ENCODE data around the gene MET.
"Not testable (repeated sequence)": the region's sequence is repeated elsewhere in the genome, so short reads cannot be mapped to it uniquely, and the experiment has no call there.

Gene MET

DNA sequence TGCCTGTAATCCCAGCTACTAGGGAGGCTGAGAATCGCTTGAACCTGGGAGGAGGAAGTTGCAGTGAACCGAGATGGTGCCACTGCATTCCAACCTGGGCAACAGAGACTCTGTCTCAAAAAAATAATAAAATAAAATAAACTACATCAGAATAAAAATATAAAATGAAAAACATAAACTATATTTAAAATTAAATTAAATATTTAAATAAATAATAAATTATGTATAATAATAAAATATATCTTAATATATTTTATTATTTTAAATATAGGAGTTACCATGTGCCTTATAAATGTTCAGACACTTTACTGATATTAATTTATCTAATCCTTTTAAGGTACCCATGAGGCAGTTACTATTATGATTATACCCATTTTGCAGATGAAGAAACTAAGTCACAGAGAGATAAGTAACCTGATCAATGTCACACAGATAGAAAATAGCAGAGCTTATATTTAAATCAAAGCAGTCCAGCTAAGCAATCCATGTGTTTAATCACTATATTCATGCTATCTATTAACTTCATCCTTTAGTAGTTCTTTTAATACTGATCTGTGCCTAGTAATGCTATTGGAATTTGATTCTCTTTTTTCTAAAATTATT, 30.3 kb upstream of the MET start:
- no peaks in the 10 kb centered on the region for H3K36me3 ChIP-seq (ENCODE audit: insufficient read depth, low read length)
- H3K4me1 ChIP-seq (ENCODE audit: control insufficient read depth, insufficient read depth, low read length) = no peaks in the 10 kb centered on the region
- H3K9me3 ChIP-seq (replicated peaks; ENCODE audit: low read length) = no peaks in the 10 kb centered on the region
- H3K4me3 ChIP-seq (ENCODE audit: low read length) = no peak overlapping the region
- no peak overlapping the region for H3K4me2 ChIP-seq (ENCODE audit: low read length)
- H3K9ac ChIP-seq (ENCODE audit: low read depth, low read length) = no peak overlapping the region
- no peaks in the 10 kb centered on the region for H3K27me3 ChIP-seq (ENCODE audit: control insufficient read depth, insufficient read depth, low read length)

DNA sequence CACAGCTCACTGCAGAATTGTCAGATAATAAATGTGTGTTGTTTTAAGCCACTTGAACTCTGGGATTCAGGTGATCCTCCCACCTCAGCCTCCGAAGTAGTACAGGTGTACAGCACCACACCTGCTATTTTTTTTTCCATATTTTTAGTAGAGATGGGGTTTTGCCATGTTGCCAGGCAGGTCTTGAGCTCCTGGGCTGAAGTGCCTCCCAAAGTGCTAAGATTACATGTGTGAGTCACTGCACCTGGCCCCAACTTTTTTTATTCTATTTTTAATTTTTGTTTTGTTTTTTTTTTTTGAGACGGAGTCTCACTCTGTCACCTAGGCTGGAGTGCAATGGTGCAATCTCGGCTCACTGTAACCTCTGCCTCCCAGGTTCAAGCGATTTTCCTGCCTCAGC, 28.8 kb upstream of the MET start:
- H3K9ac ChIP-seq (ENCODE audit: low read depth, low read length); H3K9me3 ChIP-seq (replicated peaks; ENCODE audit: low read length); H3K27me3 ChIP-seq (ENCODE audit: control insufficient read depth, insufficient read depth, low read length); H3K4me2 ChIP-seq (ENCODE audit: low read length); H3K4me3 ChIP-seq (ENCODE audit: low read length); H3K4me1 ChIP-seq (ENCODE audit: control insufficient read depth, insufficient read depth, low read length); H3K36me3 ChIP-seq (ENCODE audit: insufficient read depth, low read length): not testable (repeated sequence)

DNA sequence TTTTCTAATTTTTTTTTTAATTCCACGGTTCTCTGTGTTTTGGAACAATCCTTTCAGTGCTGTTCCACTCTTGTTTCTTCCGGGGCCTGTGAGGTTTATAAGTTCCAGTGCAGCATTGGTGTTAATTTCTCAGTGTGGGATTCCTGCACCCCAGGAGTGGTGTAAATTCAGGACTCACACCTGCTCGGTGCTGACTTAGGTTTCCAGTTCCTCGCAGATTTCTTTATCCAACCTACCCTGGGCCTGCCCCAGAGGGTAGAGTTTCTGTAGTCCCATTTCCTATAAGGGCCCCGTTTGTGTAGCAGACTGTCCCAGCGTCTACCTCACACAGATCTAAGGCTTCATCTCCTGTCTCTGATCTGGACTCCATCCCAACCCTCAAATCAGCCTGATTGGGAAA, 27.4 kb upstream of the MET start:
- Histone ChIP-seq H3K9ac (ENCODE audit: low read depth, low read length) (no peak overlapping the region), H3K4me1 (ENCODE audit: control insufficient read depth, insufficient read depth, low read length) (no peaks in the 10 kb centered on the region), H3K27me3 (ENCODE audit: control insufficient read depth, insufficient read depth, low read length) (no peaks in the 10 kb centered on the region), H3K4me3 (ENCODE audit: low read length) (no peak overlapping the region), H3K36me3 (ENCODE audit: insufficient read depth, low read length) (no peaks in the 10 kb centered on the region), H3K9me3 (replicated peaks; ENCODE audit: low read length) (no peaks in the 10 kb centered on the region), H3K4me2 (ENCODE audit: low read length) (no peak overlapping the region)

DNA sequence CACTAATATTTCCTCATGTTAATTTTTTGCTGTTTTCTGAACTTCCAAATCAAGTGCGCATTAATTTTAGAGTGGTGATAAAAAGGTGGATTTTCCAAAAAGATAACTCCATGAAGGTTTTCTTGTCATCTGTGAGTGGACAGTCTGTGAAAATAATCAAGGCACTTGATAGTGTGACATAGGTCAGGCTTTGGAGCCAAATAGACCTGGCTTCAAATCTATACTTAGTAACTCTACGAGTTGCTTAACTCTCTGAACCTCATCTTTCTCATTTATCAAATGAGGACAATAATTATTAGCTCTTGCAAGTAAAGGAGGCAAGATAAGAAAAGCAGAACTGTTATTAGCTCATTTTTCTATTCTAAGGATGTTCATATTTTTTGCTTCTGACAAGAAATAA, 24.7 kb upstream of the MET start:
- Histone ChIP-seq H3K9me3 (replicated peaks; ENCODE audit: low read length) (no peaks in the 10 kb centered on the region), H3K4me2 (ENCODE audit: low read length) (no peak overlapping the region), H3K36me3 (ENCODE audit: insufficient read depth, low read length) (no peaks in the 10 kb centered on the region), H3K9ac (ENCODE audit: low read depth, low read length) (no peak overlapping the region), H3K4me3 (ENCODE audit: low read length) (no peak overlapping the region), H3K4me1 (ENCODE audit: control insufficient read depth, insufficient read depth, low read length) (no peaks in the 10 kb centered on the region), H3K27me3 (ENCODE audit: control insufficient read depth, insufficient read depth, low read length) (no peaks in the 10 kb centered on the region)

DNA sequence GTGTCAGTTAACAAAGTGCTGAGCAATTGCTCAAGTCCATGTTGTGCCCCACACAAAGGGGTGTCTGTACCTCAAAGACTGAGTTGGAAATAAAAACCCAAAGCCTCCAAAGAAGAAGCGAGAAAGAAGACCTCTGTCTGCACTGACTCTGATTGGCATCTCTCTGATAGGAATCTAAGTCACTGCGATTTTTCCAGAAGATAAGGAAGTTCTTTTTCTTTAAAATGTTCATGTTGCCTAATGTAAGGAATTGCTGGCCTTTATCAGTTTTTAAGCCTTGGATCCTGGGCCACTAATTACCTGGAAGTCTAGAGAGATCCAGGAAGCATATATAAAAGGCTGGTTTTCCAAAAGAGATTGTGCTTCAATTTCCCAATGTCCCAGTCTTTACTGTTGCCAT, 24.1 kb upstream of the MET start:
- H3K9ac ChIP-seq (ENCODE audit: low read depth, low read length) = no peak overlapping the region
- H3K4me1 ChIP-seq (ENCODE audit: control insufficient read depth, insufficient read depth, low read length) = peaks cover under 1% of the 10 kb centered on the region
- H3K4me3 ChIP-seq (ENCODE audit: low read length) = no peak overlapping the region

DNA sequence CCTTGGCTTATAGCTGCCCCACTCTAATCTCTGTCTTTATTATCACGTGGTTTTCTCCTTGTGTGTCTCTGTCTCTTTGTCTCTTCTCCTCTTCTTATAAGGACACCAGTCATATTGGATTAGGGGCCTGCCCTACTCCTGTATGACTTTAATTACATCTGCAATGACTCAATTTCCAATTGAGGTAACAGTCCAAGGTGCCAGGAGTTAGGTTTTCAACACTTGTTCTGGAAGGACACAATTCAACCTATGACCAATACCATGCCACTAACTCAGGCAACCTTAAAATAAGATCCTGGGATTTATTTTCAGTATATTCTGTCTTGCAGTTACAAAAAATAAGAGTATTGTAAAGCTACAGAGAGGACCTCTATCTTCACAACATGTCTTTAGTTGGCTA, 21.6 kb upstream of the MET start:
- Histone ChIP-seq H3K4me2 (ENCODE audit: low read length) (no peak overlapping the region), H3K9me3 (replicated peaks; ENCODE audit: low read length) (no peaks in the 10 kb centered on the region), H3K36me3 (ENCODE audit: insufficient read depth, low read length) (no peaks in the 10 kb centered on the region), H3K4me3 (ENCODE audit: low read length) (no peak overlapping the region), H3K4me1 (ENCODE audit: control insufficient read depth, insufficient read depth, low read length) (peaks cover 7% of the 10 kb centered on the region), H3K27me3 (ENCODE audit: control insufficient read depth, insufficient read depth, low read length) (no peaks in the 10 kb centered on the region), H3K9ac (ENCODE audit: low read depth, low read length) (no peak overlapping the region)

More for the DNA sequence above, 24.1 kb upstream of the MET start:
- Histone ChIP-seq H3K36me3 (ENCODE audit: insufficient read depth, low read length) (no peaks in the 10 kb centered on the region), H3K9me3 (replicated peaks; ENCODE audit: low read length) (no peaks in the 10 kb centered on the region), H3K4me2 (ENCODE audit: low read length) (no peak overlapping the region), H3K27me3 (ENCODE audit: control insufficient read depth, insufficient read depth, low read length) (no peaks in the 10 kb centered on the region)

DNA sequence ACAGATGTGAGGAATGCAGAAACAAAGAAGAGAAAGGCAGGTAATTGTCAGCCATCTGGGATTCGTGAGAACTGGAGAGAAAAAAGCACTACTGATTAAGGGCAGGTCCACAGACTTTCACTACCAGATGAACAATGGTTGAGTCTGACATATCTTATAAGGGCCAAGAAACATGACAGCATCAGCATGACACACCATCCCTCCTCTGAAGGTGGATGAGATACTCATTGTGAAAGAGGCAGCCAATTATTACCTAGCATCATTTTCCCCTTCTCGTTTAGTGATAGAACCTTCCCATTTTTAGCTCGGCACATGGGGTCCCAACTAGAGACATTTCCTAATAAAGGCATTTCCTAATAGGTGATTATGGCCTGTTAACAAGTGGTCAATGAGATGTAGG, 19.2 kb upstream of the MET start:
- Histone ChIP-seq H3K9ac (ENCODE audit: low read depth, low read length) (no peak overlapping the region), H3K4me1 (ENCODE audit: control insufficient read depth, insufficient read depth, low read length) (peaks cover 7% of the 10 kb centered on the region), H3K9me3 (replicated peaks; ENCODE audit: low read length) (no peaks in the 10 kb centered on the region), H3K4me2 (ENCODE audit: low read length) (peak overlapping the region; percentile 10), H3K36me3 (ENCODE audit: insufficient read depth, low read length) (no peaks in the 10 kb centered on the region), H3K27me3 (ENCODE audit: control insufficient read depth, insufficient read depth, low read length) (no peaks in the 10 kb centered on the region), H3K4me3 (ENCODE audit: low read length) (no peak overlapping the region)

DNA sequence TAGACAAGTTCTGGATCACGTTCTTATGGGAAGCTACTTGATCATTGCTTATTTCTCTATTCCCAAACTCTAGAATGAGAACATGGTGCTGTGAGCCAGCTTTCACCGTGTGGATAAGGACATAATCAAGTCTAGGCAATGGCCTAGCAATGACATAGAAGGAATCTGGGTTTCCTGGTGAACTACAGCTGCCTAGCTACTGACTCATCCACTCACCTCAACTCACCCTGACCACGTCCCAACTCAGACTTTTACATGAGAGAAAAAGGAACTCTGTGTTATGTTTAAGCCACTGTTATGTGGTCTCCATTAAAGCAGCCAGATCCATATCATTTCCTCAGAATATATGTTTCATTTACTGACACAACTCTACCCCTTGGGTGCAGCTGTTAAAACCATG, 18.8 kb upstream of the MET start:
- Histone ChIP-seq H3K36me3 (ENCODE audit: insufficient read depth, low read length) (no peaks in the 10 kb centered on the region), H3K9me3 (replicated peaks; ENCODE audit: low read length) (no peaks in the 10 kb centered on the region), H3K27me3 (ENCODE audit: control insufficient read depth, insufficient read depth, low read length) (no peaks in the 10 kb centered on the region), H3K4me1 (ENCODE audit: control insufficient read depth, insufficient read depth, low read length) (peaks cover 7% of the 10 kb centered on the region), H3K9ac (ENCODE audit: low read depth, low read length) (no peak overlapping the region), H3K4me2 (ENCODE audit: low read length) (peak overlapping the region; percentile 10), H3K4me3 (ENCODE audit: low read length) (no peak overlapping the region)

DNA sequence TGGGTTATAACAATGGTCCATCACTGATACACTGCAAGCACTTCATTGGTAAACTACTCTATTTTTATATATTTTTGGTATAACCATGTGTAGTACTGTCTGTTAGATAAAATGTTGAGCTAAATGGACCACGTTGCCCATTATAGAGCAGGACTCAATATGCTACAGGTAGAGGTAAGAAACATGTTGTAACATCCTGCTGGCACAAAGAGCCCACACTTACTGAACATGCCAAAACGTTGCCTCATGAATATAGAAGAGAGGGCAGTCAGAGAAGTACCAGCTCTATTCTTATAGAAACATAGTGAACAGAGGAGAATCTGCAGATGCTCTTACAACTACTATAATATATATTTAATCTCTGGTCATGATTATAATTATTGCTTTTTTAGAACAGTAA, 18.4 kb upstream of the MET start:
- H3K9me3 ChIP-seq (replicated peaks; ENCODE audit: low read length) = no peaks in the 10 kb centered on the region
- H3K4me3 ChIP-seq (ENCODE audit: low read length) = no peak overlapping the region
- no peaks in the 10 kb centered on the region for H3K27me3 ChIP-seq (ENCODE audit: control insufficient read depth, insufficient read depth, low read length)
- H3K36me3 ChIP-seq (ENCODE audit: insufficient read depth, low read length) = no peaks in the 10 kb centered on the region
- H3K9ac ChIP-seq (ENCODE audit: low read depth, low read length) = no peak overlapping the region
- H3K4me2 ChIP-seq (ENCODE audit: low read length) = no peak overlapping the region
- H3K4me1 ChIP-seq (ENCODE audit: control insufficient read depth, insufficient read depth, low read length) = peaks cover 7% of the 10 kb centered on the region

DNA sequence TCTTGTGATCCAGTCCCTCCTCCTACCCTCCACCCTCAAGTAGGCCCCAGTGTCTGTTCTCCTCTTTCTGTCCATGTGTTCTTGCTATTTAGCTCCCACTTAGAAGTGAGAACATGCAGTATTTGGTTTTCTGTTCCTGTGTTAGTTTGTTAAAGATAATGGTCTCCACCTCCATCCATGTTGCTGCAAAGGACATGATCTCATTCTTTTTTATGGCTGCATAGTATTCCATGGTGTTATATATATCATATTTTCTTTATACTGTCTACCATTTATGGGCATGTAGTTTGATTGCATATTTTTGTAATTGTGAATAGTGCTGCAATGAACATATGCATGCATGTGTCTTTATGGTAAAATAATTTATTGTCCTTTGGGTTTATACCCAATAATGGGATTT, 12.7 kb upstream of the MET start:
- not testable (repeated sequence) for H3K27me3 ChIP-seq (ENCODE audit: control insufficient read depth, insufficient read depth, low read length); H3K4me3 ChIP-seq (ENCODE audit: low read length); H3K4me1 ChIP-seq (ENCODE audit: control insufficient read depth, insufficient read depth, low read length); H3K4me2 ChIP-seq (ENCODE audit: low read length); H3K9me3 ChIP-seq (replicated peaks; ENCODE audit: low read length); H3K36me3 ChIP-seq (ENCODE audit: insufficient read depth, low read length); H3K9ac ChIP-seq (ENCODE audit: low read depth, low read length)

DNA sequence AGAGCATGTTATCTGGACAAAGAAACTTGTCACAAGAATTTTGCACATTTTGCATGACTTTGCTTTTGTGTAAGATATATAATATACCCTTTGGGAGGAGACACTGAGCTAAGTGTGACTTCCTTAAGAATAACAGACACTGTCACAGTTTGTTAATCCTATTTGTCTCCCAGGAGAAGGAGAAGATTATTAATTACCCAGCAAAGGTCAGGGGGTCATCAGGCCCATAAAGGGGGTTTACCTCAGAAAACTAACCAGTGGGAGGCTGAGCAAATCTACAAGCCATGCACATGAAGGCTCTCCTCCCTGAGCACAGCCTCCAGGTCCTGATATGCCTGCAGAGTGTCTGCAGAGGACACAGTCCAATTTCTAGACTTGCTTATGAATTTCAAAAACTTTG, 10.1 kb upstream of the MET start:
- Histone ChIP-seq H3K4me1 (ENCODE audit: control insufficient read depth, insufficient read depth, low read length) (no peaks in the 10 kb centered on the region), H3K9me3 (replicated peaks; ENCODE audit: low read length) (no peaks in the 10 kb centered on the region)

DNA sequence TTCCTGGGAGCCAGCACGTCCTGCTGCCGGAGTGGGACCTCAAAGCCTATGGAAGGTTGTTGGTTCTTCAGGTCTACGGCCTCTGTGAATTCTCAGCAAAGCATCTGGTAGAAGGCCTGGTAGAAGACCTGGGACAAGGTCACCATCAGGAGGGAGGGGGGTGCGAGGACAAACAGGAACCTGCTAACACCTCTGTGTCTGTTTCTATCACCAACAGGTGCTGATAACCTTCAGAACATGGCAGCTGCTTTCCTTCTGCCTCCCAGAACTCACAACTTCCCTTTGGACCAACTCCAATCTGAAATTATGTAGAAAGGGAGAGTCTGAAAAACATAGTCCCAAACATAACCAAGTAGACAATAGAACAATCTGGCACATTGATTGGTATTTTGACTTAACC, 8.3 kb upstream of the MET start:
- H3K9ac ChIP-seq (ENCODE audit: low read depth, low read length) = no peak overlapping the region
- H3K4me1 ChIP-seq (ENCODE audit: control insufficient read depth, insufficient read depth, low read length) = no peaks in the 10 kb centered on the region
- H3K4me3 ChIP-seq (ENCODE audit: low read length) = no peak overlapping the region
- H3K9me3 ChIP-seq (replicated peaks; ENCODE audit: low read length) = no peaks in the 10 kb centered on the region
- H3K36me3 ChIP-seq (ENCODE audit: insufficient read depth, low read length) = no peaks in the 10 kb centered on the region
- H3K4me2 ChIP-seq (ENCODE audit: low read length) = no peak overlapping the region
- no peaks in the 10 kb centered on the region for H3K27me3 ChIP-seq (ENCODE audit: control insufficient read depth, insufficient read depth, low read length)

More for the DNA sequence above, 10.1 kb upstream of the MET start:
- Histone ChIP-seq H3K36me3 (ENCODE audit: insufficient read depth, low read length) (no peaks in the 10 kb centered on the region), H3K4me2 (ENCODE audit: low read length) (no peak overlapping the region), H3K9ac (ENCODE audit: low read depth, low read length) (no peak overlapping the region), H3K27me3 (ENCODE audit: control insufficient read depth, insufficient read depth, low read length) (no peaks in the 10 kb centered on the region), H3K4me3 (ENCODE audit: low read length) (no peak overlapping the region)

Data from skeletal muscle satellite cell (primary cell).